A549 (cell line): Measurements from ENCODE around the gene RUNX3. TPM values are rescaled to one million over a fixed set of nuclear protein-coding genes. Genes with fewer than 3 reads are reported as not detected.

Experiments used
- ATAC-seq, 2 experiments: fragments of 200-7000 bp in 1 of 2; fragments of >200 bp in 1 of 2; cut with Nextera tagmentation in 1 of 2; cut with Tn5 transposase in 1 of 2; 3 replicates each; pipeline versions ENCODE4 v1.8.0 to v1.9.1; 2018 to 2020; ENCODE audit warnings: mild to moderate bottlenecking in 1 of 2, moderate library complexity in 1 of 2
- CTCF ChIA-PET: fragments of 300-600 bp; sonication (Branson Sonifier 250); formaldehyde crosslinking; extraction: SDS; loops from one replicate; lab custom pipeline; 2021; ENCODE audit warnings: antibody characterized with exemption, inconsistent platforms; lab: Yijun Ruan, JAX
- POLR2A ChIA-PET: fragments of 350-600 bp; formaldehyde crosslinking; extraction: SDS; loops from one replicate; lab custom pipeline; 2021; ENCODE audit warnings: antibody characterized with exemption, inconsistent platforms; lab: Yijun Ruan, JAX
- DNase-seq, 2 experiments: peaks; one replicate each; pipeline versions ENCODE4 v3.0.0 to v3.0.0-alpha.2; 2011 to 2016; ENCODE audit warnings: low read depth in 1 of 2, low spot score in 1 of 2
- FAIRE-seq: peaks from 2 replicates; lab custom pipeline; 2011; peaks lifted over from hg19 to GRCh38; lab: Jason Lieb, UNC
- H3K27ac ChIP-seq, 2 experiments: fragments of >200 bp; sonication (Bioruptor Twin); formaldehyde crosslinking; 3 replicates each; pipeline ENCODE4 v1.5.1; 2016 to 2017
- H3K4me1 ChIP-seq: fragments of >200 bp; sonication (Bioruptor Twin); formaldehyde crosslinking; 3 replicates; pipeline ENCODE4 v1.6.1; 2016
- H3K4me2 ChIP-seq: fragments of >200 bp; sonication (Bioruptor Twin); formaldehyde crosslinking; 3 replicates; pipeline ENCODE4 v1.6.1; 2016
- H3K4me3 ChIP-seq: fragments of >200 bp; sonication (Bioruptor Twin); formaldehyde crosslinking; 3 replicates; pipeline ENCODE4 v1.5.1; 2016
- H3K9me3 ChIP-seq: fragments of >200 bp; sonication (Bioruptor Twin); formaldehyde crosslinking; 3 replicates; pipeline ENCODE4 v1.6.1; 2016
- CTCF ChIP-seq: fragments of >200 bp; sonication (Bioruptor Twin); formaldehyde crosslinking; IDR thresholded peaks from 3 replicates; pipeline ENCODE4 v1.5.1; 2016
- E2F6 ChIP-seq: IDR thresholded peaks from 2 replicates; pipeline ENCODE4 v1.6.1; 2012; ENCODE audit warnings: low read depth, borderline replicate concordance
- EHF ChIP-seq: fragments of 250-450 bp; sonication (Bioruptor Pico); IDR thresholded peaks from 2 replicates; pipeline ENCODE4 v1.5.0; 2020; ENCODE audit warnings: mild to moderate bottlenecking
- ELK1 ChIP-seq: fragments of 150-350 bp; IDR thresholded peaks from 2 replicates; pipeline ENCODE4 v1.6.1; 2014; ENCODE audit warnings: low read depth, mild to moderate bottlenecking, low read length
- EP300 ChIP-seq, 2 experiments: fragments of >200 bp; sonication (Bioruptor Twin); formaldehyde crosslinking; IDR thresholded peaks; 2 replicates in 1 of 2; 3 replicates in 1 of 2; pipeline ENCODE4 v1.6.1; 2016 to 2017
- ESRRA ChIP-seq: fragments of 150-350 bp; IDR thresholded peaks from 2 replicates; pipeline ENCODE4 v1.6.1; 2014; ENCODE audit warnings: mild to moderate bottlenecking, low read length, borderline replicate concordance
- HEYL ChIP-seq: fragments of 250-450 bp; sonication (Bioruptor Pico); IDR thresholded peaks from 2 replicates; pipeline ENCODE4 v1.8.0; 2021; ENCODE audit warnings: mild to moderate bottlenecking, moderate library complexity
- HOXB13 ChIP-seq: fragments of 250-450 bp; sonication (Bioruptor Pico); IDR thresholded peaks from 2 replicates; pipeline ENCODE4 v1.5.0; 2020; ENCODE audit warnings: low read depth, mild to moderate bottlenecking, moderate library complexity
- KDM1A ChIP-seq: fragments of 200-600 bp; sonication (generic); IDR thresholded peaks from 2 replicates; pipeline ENCODE4 v1.6.1; 2016; ENCODE audit warnings: low read depth, mild to moderate bottlenecking
- KDM5A ChIP-seq: fragments of 200-600 bp; sonication (generic); IDR thresholded peaks from 2 replicates; pipeline ENCODE4 v1.6.1; 2016; ENCODE audit warnings: antibody characterized with exemption, mild to moderate bottlenecking
- MAX ChIP-seq: IDR thresholded peaks from 2 replicates; pipeline ENCODE4 v1.6.1; 2012
- MAZ ChIP-seq: fragments of 150-350 bp; IDR thresholded peaks from 2 replicates; pipeline ENCODE4 v1.6.1; 2014; ENCODE audit warnings: antibody characterized with exemption, low read depth, low read length, borderline replicate concordance
- MYC ChIP-seq: IDR thresholded peaks from 2 replicates; pipeline ENCODE4 v1.6.1; 2012; ENCODE audit warnings: mild to moderate bottlenecking, inconsistent platforms, low read length, improper control_type of control experiment, borderline replicate concordance
- NFE2L2 ChIP-seq: fragments of 150-350 bp; conservative IDR thresholded peaks from 2 replicates; pipeline ENCODE4 v1.6.1; 2014; ENCODE audit warnings: low read length
- NR3C1 ChIP-seq: fragments of >200 bp; sonication (Bioruptor Twin); formaldehyde crosslinking; IDR thresholded peaks from 3 replicates; pipeline ENCODE4 v1.6.1; 2017
- PBX3 ChIP-seq: IDR thresholded peaks from 2 replicates; pipeline ENCODE4 v1.6.1; 2012
- POLR2A ChIP-seq: IDR thresholded peaks from 2 replicates; pipeline ENCODE4 v1.6.1; 2012; ENCODE audit warnings: mild to moderate bottlenecking, low read length
- RFX5 ChIP-seq: fragments of 450-650 bp; IDR thresholded peaks from 2 replicates; pipeline ENCODE4 v1.7.1; 2014; ENCODE audit warnings: antibody characterized with exemption, mild to moderate bottlenecking, moderate library complexity
- RNF2 ChIP-seq: fragments of 200-600 bp; sonication (generic); IDR thresholded peaks from 2 replicates; pipeline ENCODE4 v1.6.1; 2016; ENCODE audit warnings: low read depth, mild to moderate bottlenecking, antibody characterized with exemption, moderate library complexity, borderline replicate concordance
- TP53 ChIP-seq: fragments of 250-450 bp; sonication (Bioruptor Pico); IDR thresholded peaks from 2 replicates; pipeline ENCODE4 v1.5.0; 2021; ENCODE audit warnings: mild to moderate bottlenecking, moderate library complexity
- ZFP36 ChIP-seq: fragments of 450-650 bp; IDR thresholded peaks from 2 replicates; pipeline ENCODE4 v1.6.1; 2014; ENCODE audit warnings: borderline replicate concordance; ENCODE audit not compliant: partially characterized antibody
- ZNF302 ChIP-seq: fragments of 250-450 bp; sonication (Bioruptor Pico); IDR thresholded peaks from 2 replicates; pipeline ENCODE4 v1.9.0; 2021; ENCODE audit warnings: inconsistent platforms, mild to moderate bottlenecking, moderate library complexity
- WGBS: methylation state at CpG from one replicate; pipeline ENCODE4 v1.1.6; 2017; ENCODE audit errors: missing lambda C conversion rate; 5-methylcytosine and 5-hydroxymethylcytosine counted together
- polyA plus RNA-seq, 4 experiments: library from polyadenylated mRNA; depleted of rRNA in 3 of 4; stranded (reverse); fragments of >200 nt; fragmentation: RNase III in 1 of 4; extraction: RNeasy Plus Mini Kit Qiagen cat#74134 plus additional on column Dnase treatment in 1 of 4; gene quantifications; 2 replicates in 3 of 4; 3 replicates in 1 of 4; pipeline ENCODE4 v1.2.3, GENCODE V29; 2011 to 2017

RUNX3 gene
- polyA plus RNA-seq, 2 of the 4 experiments (the other 2 are of a cell fraction) = 1.4 to 4.0 TPM

- POLR2A ChIA-PET = no interaction called here
- ATAC-seq (no peak), FAIRE-seq (no peak), DNase-seq (no peak)
- Histone ChIP-seq H3K4me1 (no peaks in the 10 kb centered on the region), H3K9me3 (no peaks in the 10 kb centered on the region), H3K27ac (no peak overlapping the region), H3K4me2 (no peak overlapping the region), H3K4me3 (no peak overlapping the region)
- CTCF ChIA-PET = interaction anchor here (1.2 kb wide), 1 partner anchor 8 kb away, joined by 5 read pairs; no protein-coding TSS in a partner anchor
- WGBS = 62% methylated on average over 5 of the region's 5 CpGs
- TF ChIP-seq EHF (CRISPR knock-in tag) (no peak), E2F6 (no peak), NR3C1 (no peak), PBX3 (no peak), EP300 (IDR thresholded peaks at IDR 0.05) (no peak), POLR2A (no peak)
Measured at GRCh38 chr1:24855474-24855873, 74.6 kb downstream of the RUNX3 start.

GRCh38 chr1:24853649-24854048 is 76.4 kb downstream of the RUNX3 start:
- no peak overlapping the region for H3K4me3 ChIP-seq
- ChIA-PET CTCF (interaction anchor here (1.5 kb wide), 1 partner anchor 183 kb away, joined by 4 read pairs; no protein-coding TSS in a partner anchor), POLR2A (no interaction called here)
- FAIRE-seq = no peak
- whole genome bisulfite sequencing = 73% methylated on average over 6 of the region's 6 CpGs
- DNase-seq = no peak
- no peaks in the 10 kb centered on the region for H3K9me3 ChIP-seq
- no peak overlapping the region for H3K27ac ChIP-seq
- no peak for TF ChIP-seq MAX
- no peak for TF ChIP-seq KDM5A
- TF ChIP-seq MAZ = no peak
- no peak for TF ChIP-seq KDM1A
- no peak for TF ChIP-seq ZNF302 (CRISPR knock-in tag)
- TF ChIP-seq RNF2 = no peak
- no peak for TF ChIP-seq HEYL (CRISPR knock-in tag)
- TF ChIP-seq HOXB13 (CRISPR knock-in tag) = no peak
- no peak for TF ChIP-seq ELK1
- TF ChIP-seq MYC = no peak
- no peak for TF ChIP-seq NFE2L2
- TF ChIP-seq EHF (CRISPR knock-in tag) = no peak
- TF ChIP-seq TP53 = no peak
- TF ChIP-seq CTCF = no peak
- no peak for TF ChIP-seq ZFP36
- no peak for TF ChIP-seq ESRRA
- TF ChIP-seq RFX5 = no peak
- no peak for TF ChIP-seq E2F6
- H3K4me2 ChIP-seq = no peak overlapping the region
- no peak for ATAC-seq
- peaks cover 5% of the 10 kb centered on the region; the same call in 1 of the 3 replicates for H3K4me1 ChIP-seq
